Dermis blood vessel endothelial cell (primary cell): ENCODE measurements around the gene TANGO2. TPM values are rescaled to one million over a fixed set of nuclear protein-coding genes. Genes with fewer than 3 reads are reported as not detected.

Experiments used
- DNase-seq: peaks from one replicate; pipeline ENCODE4 v3.0.0; 2010
- total RNA-seq: library from RNA; depleted of rRNA; stranded (reverse); fragments of >200 nt; gene quantifications from 2 replicates; pipeline ENCODE4 v1.2.3, GENCODE V29; 2014

Gene TANGO2
- total RNA-seq, 1 donor from 2014 or later = 93.6 TPM

DNA sequence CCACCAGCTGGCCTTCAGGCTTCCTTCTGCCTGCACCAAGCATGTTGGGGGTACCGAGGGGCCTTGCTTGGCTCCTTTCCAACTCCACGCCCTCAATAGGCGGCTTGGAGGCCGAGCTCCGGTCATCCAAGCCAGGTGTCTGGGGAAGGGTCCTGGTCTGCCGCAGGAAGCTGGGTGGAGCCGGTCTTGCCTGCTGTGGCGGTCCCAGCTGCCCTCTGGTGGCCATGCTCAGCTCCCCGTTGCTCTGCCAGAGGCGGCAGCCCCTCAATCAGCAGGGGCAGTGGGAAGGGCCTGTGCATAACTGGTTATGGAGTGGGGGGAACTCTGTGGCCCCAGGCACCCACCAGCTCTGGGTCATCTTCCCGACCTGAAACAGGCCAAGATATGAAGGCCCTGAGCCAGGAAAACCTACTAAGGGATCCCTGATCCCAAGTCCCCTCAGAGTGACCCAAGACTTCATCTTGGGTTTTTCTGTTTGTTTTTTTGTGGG, 7.5 kb upstream of the TANGO2 start:
- peak; percentile 86 for DNase-seq

DNA sequence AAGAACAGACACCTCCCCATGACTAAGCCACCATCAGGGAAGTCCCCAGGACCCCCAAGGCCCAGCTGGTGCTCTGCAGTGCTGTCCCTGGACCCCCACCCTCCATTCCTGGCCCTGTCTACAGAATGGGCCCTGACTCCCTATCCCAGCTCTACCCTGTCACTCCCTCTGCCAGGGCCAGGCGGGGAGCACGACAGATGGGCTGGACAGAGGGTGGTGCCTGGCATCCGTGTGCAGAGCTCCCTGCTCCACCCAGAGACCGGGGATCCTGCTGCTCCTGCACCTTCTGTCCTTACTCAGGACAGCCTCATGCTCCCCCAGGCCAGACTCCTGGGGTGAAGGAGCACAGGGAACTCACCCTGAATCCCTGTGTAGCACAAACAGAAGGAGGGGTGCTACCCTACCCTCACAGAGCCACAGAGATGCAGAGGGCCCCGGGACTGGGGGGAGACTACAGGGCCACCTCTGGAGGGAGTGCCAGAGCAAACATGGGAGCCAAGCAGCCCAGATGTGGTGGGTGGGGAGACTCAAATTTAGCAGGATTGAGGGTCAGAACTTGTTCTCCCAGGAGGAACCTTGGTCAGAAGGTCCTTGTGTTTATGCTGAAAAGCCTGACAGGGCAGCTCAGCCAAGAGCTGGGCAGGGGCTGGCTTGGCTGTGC, 6.3 kb upstream of the TANGO2 start:
- no peak for DNase-seq

DNA sequence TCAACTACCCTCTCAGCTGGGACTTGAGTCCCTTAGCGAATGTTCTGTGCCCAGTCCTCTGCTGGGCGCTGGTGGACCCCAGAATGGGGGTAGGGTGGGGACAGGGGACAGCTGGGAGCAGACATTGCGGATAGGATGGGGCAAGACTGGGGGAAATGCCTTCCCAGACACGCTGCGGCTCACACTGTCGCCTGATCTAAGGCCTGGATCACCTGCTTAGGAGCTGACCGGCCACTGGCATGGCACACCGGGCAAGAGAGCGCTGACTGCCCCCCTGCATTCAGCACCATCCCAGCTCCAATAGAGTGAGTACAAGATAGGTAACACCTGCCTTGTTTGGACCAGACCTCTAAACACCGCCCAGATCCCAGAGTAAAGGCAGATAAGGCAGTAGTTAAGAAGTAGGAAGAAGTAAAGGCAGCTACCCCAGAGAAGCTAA, 5.7 kb upstream of the TANGO2 start:
- no peak for DNase-seq

DNA sequence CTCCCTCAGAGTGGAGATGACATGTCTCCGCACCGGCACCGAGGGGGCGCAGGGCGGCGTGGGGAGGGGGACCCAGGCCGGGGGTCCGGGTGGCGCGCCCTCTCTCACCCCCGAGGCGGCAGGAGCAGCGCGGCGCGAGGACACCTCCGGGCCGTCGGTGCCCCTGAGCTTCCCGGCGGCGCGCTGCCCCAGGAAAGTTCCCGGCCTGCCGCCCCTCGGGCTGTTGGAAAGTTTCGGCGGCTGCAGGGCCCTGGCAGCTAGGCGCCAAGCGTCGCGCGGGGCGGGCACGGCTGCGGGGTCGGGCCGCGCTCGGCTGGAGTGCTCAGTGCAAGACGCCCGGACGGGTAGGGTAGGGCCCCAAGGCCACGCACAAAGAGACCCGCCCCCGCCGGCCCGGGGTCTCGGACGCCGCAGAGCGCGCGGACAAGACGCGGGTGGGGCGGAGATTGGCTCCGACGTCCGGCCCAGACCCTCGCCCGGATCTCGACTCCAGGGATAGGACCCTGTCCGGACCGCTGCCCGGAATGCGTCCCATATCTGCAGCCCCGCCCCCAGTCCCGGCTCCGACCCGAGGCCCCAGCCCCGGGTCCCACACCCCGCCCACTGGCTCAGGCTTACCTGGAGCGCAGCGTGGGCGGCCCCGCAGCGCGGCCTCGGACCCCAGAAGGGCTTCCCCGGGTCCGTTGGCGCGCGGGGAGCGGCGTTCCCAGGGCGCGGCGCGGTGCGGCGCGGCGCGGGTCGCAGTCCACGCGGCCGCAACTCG, 4.8 kb upstream of the TANGO2 start:
- DNase-seq = peak; percentile 54

DNA sequence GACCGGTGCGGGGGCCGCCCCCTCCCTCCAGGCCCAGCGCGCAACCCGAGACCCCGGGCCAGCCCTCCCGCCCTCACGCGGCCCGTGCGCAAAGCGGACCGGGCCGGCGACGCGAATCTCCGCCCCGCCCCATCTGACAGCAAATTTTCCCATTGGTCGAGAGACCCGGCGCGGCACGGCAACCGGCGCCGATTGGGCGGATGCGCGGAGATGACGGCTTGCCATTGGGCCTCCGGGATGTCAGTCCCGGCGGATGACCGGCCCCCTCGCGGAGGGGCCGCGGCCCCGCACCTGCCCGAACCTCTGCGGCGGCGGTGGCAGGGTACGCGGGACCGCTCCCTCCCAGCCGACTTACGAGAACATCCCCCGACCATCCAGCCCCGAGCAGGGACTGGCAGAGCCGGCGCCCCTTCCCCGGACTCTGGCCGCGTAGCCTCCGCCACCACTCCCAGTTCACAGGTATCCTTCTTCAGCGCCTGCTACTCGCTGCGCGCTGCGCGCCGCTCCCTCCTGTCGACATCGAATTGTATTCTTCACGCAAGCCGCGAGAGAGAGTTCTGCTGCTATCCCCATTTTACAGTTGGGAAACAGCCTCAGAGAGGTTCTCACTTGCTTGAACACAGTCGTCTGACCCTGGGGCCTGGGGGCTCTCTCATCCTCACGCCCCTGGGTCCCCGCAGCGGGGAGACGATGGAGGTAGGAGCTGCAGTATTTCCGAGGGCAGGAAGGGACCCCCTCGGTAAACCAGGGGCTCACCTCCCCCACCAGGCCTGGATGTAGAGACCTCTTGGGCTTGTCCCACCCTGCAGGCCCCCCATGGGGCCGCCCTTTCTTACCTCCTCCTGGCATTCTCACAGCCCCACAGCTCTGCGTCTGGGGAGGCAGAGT, 3.9 kb upstream of the TANGO2 start, which contains the start of gene ARVCF:
Gene ARVCF, minus strand, starts transcription at position 90 of the 888 bp plus-strand sequence. CDS start 26,029 bp downstream, outside the sequence.
- DNase-seq = peak; percentile 94

DNA sequence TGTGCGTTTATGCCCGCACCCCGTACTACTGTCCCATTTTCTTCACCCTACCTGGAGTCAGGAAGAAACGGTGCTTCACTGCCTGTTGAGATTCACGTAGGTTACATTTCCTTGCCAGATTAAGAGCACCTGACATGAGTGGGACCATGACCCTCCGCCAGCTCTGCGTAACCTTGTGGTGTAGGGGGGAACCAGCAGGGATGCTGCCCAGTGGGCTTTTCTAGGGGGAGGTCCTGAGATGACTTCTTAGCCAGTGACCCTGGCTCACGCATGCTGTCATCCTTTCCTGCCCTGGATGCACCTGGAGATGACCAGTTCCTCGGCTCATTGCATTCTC, 3.3 kb upstream of the TANGO2 start:
- no peak for DNase-seq

DNA sequence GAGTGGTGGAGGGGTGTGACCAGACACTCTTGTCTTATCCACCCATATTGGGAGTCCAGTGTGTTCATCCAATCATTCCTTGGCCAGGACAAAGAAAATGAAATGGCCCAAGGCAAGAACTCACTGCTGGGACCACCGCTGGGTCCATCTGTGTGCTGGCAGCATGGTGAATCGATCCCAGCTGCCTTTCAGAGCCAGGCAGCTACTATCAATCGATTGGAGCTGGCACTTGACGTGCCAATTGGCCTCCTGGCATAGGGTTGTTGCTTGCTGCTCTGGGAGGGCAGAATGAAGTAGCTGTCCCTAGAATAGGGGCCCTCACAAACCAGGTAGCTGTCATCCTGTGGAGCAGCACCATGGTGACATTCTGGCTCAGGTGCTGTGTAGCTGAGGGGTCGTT, 2.9 kb upstream of the TANGO2 start:
- no peak for DNase-seq

DNA sequence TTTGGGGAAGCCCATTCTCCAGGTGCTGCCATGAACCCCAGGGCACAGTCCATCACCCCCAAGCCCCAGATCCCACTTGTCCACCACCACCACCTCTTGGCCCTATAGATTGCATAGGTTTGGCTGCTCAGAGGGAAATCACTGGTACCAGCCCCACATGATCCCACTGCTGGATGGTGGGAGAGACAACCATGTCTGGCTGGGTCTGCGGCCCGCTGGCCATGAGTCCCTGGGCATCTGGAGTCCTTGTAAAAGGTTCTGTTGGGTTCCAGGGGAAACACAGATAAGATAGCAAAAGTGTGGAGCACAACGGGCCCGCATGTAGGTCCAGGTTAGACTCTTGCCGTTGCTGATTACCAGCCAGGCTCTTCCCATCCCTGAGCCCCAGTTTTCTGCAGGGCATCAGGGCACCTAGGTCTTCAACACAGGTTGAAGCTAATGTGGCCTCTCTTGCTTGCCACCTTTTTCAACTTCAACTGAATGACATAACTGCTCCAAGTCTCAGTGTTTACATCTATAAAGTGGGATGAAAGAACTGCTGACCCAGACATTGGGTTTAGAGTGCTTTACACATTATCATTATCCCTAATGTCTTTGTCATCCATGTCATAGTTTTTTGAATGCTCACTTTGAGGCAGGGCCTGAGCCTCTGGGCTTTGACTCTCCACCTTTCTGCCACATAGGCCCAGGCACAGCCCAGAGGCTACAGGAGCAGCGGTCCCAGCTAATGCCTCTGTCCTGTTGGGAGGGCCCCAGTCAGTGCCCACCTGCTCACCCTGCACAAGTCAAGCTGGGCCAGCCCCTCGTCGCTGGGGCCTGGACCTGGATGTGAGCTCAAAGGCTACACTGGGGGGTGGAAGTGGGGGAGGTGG, 1.0 kb upstream of the TANGO2 start:
- no peak for DNase-seq

DNA sequence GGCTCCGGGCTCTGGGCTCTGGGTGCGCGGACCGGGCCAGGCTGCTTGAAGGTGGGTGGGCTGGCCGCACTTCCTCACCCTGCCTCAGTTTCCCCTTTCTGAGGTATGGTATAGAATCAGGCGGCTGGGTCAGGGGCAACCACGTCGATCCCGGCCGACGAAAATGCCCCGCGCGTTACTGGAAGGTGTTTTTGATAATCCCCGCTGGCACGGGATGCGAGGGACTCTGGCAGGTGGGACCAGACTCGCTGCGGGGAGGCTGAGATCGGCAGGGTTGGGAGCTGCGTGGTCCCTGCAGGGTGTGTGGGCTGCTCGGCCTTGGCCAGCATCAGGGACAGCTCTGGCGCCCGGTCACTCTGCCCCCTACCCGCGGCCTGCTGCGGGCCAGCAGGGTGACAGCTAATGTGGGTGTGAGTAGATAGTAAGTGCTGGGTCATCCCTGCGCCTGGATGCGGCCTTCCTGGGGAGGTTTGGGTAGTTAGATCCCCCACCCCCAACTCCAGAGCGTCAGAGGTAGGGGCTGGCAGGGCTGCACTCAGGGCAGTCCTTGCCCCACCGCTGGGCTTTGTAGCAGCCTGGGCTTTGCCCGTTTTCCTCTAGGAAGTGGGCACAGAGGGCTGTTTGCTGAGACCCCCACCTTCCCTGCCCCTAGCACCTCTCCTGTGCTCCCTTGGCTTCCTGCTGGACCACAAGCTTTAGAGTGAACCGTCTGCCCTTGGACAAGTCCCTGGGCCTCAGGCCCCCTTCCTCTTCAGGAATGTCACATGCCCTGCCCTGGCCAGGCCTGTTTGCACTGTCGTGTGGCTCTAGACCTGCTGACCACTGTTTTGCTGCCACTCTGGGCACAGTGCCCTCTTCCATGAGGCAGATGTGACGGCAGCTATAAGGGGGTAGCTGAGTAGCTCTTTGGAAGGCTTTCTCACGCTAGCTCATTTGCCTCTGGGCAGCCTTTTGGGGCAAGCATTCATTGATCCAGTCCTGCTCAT, 579 bp downstream of the TANGO2 start:
- peak; percentile 47 for DNase-seq

DNA sequence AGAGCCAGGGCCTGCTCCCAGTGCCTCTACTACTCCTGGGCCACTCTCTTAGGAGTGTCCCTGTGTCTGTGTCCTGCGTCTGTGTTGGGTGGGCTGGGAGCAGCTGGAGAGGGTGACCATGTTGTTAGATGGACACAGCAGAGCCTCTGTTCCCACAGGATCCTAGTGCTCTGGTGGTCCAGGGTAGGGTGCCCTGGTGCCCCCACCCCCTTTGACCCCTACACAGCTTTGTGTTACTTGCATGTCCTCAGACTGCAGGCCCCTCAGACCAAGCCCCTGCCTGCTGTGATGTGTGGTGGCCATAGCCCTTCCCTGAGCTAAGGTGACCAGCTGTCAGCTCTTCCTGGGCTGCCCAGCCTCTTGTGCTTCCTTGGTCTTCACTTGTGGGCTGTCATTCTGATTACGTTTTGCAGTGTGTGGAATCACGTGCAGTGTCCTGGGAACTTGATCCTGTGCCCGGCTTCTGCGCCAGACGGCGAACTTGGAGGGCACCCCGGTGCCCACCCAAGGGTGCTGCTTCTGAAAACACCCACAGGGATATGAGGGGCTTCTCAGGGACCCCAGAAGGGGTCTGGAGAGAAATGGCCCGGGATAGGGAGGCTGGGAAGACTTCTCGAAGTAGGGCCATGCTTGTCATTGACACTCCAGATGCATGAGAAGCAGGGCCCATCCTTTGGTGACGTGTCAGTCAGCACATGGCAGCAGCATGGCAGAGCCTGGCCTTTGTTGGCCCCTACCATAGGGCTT, 1.5 kb downstream of the TANGO2 start:
- no peak for DNase-seq

DNA sequence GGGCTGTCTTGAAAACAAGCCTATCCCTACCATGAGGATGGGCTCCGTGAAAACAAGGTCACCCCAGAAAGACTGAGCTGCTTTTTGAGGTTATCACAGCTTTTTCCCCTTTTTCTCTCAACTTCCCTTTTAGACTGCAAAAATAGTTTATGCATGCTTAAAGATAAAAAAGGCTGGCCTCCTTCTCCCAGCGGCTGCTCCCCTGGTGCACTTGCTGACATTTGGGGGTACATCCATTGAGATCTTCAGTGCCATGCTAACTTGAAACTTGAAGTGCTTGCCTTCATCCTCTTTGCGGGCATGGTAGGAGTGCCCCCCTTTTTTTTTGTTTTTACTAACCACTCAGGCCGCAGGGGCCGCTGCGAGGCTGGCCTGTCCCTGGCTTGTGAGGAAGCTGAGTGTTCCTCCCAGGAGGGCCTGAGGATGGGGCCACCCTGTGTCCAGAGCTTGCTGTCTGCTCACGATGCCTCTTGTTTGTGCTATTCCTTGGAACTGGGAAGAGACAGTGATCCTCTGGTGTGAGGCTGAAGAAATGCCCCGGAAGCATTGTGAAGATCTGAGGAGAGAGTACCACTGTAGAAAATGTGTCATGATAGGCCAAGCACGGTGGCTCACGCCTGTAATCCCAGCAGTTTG, 2.2 kb downstream of the TANGO2 start:
- no peak for DNase-seq

DNA sequence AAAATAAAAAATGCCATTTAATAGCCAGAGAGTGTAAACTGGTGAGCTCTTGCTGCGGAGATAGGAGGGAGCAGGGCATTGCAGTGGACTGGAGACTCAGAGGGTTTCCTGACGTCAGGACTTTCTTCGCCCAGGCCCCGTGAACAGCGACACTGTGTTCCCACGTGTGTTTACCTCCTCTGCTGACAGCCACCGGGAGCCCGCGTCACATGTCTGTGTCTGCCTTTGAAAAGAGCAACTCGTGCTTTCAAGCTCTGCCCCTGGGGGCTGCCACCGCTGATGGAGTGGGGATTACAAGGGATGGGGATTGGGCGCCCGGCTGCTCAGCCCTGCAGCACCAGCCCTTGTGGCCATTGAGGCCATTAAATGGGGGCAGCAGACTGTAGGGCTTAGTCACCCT, 3.3 kb downstream of the TANGO2 start:
- DNase-seq = no peak

DNA sequence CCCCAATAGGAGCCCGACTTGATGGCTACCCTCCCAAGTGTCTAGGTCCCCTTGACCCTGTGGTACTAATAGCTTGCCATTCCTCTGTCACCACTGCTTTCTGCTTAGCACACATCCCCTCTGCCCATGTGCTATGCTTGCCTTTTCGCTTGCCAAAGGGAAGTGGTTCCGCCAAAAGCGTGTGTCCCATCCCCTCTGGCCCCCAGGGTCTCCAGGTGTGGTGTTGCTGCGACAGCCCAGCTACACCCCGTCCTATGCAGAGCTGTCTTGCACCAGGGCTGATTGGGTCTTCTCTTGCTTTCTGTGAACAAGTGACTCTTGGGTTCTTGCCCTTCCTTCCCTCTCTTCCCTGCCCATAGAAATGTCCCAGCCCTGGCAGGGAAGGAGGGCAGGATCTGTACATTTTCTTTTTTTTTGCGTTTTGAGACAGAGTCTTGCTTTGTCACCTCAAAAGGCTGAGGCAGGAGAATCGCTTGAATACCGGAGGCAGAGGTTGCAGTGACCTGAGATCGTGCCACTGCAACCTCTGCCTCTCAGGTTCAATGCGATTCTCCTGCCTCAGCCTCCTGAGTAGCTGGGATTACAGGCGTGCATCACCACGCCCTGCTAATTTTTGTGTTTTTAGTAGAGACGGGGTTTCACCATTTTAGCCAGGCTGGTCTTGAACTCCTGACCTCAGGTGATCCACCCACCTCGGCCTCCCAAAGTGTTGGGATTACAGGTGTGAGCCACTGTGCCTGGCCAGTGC, 3.9 kb downstream of the TANGO2 start:
- no peak for DNase-seq

DNA sequence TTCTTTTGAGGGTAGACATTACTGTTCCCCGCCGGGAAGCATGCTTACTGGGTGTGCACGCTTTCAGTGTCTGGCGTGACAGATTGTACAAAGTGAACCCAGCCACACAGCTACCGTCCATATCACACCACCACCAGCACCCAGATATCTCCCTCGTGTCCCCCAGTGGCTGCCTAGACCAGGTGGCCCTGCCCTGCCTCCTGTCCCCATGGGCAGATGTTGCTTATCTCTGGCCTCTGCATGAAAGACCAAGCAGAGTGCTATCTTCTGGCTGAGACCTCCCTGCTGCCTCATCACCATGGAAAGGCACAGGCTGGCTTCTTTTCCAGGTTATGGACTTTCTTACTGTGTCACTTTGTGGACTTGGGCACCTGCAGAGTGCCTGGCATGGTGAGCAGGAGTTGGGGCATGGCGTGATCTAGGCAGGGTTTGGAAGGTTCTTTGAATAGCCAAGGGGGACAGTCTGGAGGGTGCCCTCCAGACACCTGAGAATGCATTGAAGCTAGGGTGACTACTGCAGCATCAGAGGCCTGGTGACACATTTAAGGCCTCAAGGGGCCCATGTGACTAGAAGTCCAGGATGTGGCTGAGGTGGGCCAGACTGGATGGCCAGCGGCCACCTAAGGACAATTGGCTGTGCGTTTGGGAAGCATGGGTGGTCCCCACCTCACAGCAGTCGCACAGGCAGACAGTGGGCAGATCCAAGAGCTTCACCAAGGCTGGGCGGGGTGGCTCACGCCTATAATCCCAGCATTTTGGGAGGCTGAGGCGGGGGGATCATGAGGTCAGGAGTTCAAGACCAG, 4.7 kb downstream of the TANGO2 start:
- no peak for DNase-seq

DNA sequence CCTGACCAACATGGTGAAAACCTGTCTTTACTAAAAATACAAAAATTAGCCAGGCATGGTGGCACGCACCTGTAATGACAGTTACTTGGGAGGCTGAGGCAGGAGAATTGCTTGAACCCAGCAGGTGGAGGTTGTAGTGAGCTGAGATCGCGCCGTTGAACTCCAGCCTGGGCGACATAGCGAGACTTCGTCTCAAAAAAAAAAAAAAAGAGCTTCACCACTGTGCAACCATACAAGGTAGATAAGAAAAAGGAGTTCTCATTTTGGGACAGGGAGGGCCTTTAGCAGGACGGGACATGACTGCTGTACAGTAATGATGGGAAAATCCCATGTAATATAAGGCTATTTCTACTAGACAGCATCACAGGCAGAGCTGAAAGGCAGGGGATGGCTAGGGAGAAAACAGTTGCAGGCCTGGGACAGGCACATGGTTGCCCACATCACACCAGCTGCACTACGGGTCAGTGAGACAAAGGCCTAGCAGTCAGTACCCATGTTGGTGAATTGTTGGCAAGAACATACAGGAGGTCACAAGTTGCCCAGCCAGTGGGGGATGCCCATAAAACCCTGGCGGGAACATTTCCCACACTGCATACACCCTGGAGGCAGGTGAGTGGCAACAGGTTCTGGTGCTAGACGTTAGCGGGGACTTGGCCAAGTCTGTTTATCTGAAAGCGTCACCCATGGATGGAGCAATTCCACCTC, 5.4 kb downstream of the TANGO2 start:
- DNase-seq = no peak

DNA sequence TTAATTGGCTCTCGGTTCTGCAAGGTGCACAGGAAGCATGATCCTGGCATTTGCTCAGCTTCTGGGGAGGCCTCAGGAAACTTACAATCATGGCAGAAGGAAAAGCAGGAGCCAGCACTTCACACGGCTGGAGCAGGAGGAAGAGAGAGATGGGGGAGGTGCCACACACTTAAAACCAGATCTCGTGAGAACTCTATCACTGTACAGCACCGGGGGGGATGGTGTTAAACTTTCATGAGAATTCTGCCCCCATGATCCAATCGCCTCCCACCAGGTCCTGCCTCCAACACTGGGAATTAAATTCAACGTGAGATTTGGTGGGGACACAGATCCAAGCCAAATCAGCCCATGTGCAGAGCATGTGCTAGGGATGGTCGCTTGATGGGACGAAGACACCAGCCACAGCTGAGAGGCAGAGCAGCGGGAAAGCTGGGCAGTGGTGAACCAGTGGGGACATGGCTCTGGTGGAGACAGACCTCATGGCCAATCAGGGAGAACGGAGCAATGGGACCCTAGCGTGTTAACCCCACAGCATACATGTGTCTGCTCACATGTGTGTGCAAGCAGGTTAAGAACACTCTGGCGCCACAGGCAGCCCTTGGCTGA, 6.2 kb downstream of the TANGO2 start:
- no peak for DNase-seq
